Body of pancreas (tissue), 4 donors: Measurements from ENCODE around the gene TTC29. TPM values are rescaled to one million over a fixed set of nuclear protein-coding genes. Genes with fewer than 3 reads are reported as not detected.

Experiments used
- ATAC-seq: fragments of 150-250 bp; one replicate; pipeline ENCODE4 v1.9.1; 2016
- DNase-seq, 4 donors: peaks; one replicate each; pipeline ENCODE4 v3.0.0-alpha.2; 2019
- H3K27ac ChIP-seq, 4 donors: fragments of 200-600 bp; sonication (generic); 1 replicate in 3 of 4; 2 replicates in 1 of 4; pipeline versions ENCODE4 v1.5.1 to v1.6.1; 2016 to 2019; ENCODE audit warnings: mild to moderate bottlenecking in 1 of 4, mixed read lengths in 1 of 4, moderate library complexity in 1 of 4
- H3K27me3 ChIP-seq, 2 donors: fragments of 200-600 bp; sonication (generic); one replicate each; pipeline ENCODE4 v1.6.0; 2016; ENCODE audit warnings: mild to moderate bottlenecking in 1 of 2
- H3K36me3 ChIP-seq, 2 donors: fragments of 200-600 bp; sonication (generic); replicated peaks in 1 of 2; 2 replicates each; pipeline ENCODE4 v1.5.1; 2016; ENCODE audit warnings: low read depth in 2 of 2; ENCODE audit not compliant: insufficient read depth in 1 of 2
- H3K4me1 ChIP-seq: fragments of 200-600 bp; sonication (generic); one replicate; pipeline ENCODE4 v1.6.0; 2016
- H3K4me3 ChIP-seq, 2 donors: fragments of 200-600 bp; sonication (generic); 1 replicate in 1 of 2; 2 replicates in 1 of 2; pipeline ENCODE4 v1.5.1; 2016 to 2019
- H3K9me3 ChIP-seq, 3 donors: fragments of 200-600 bp; sonication (generic); 1 replicate in 2 of 3; 2 replicates in 1 of 3; pipeline ENCODE4 v1.5.1; 2016
- CTCF ChIP-seq, 7 experiments: fragments of 450-650 bp in 4 of 7; fragments of 200-600 bp in 3 of 7; sonication (generic) in 3 of 7; IDR thresholded peaks; one replicate each; pipeline ENCODE4 v1.5.1; 2016 to 2019; ENCODE audit warnings: antibody characterized with exemption in 7 of 7
- POLR2A ChIP-seq, 3 donors: fragments of 450-650 bp; IDR thresholded peaks; one replicate each; pipeline ENCODE4 v1.6.1; 2016; ENCODE audit warnings: antibody characterized with exemption in 3 of 3, mild to moderate bottlenecking in 2 of 3
- WGBS, 2 donors: methylation state at CpG; one replicate each; pipeline ENCODE4 v1.1.5; 2017; 5-methylcytosine and 5-hydroxymethylcytosine counted together
- intact Hi-C: fragments of 100-400 bp; cut with DNase I; formaldehyde crosslinking; loops from one replicate; pipeline ENCODE4 v1.15.1; 2023
- total RNA-seq, 2 donors: library from RNA; depleted of rRNA; stranded (reverse); fragments of >200 nt; gene quantifications; one replicate each; pipeline ENCODE4 v1.1.0, GENCODE V29; 2016

TTC29 gene
- total RNA-seq, 2 donors from 2014 or later: not detected

GRCh38 chr4:146932116-146932515, 13.5 kb downstream of the TTC29 start:
- intact Hi-C loops: no loop called here
- Histone ChIP-seq H3K4me3 (no peak overlapping the region), H3K27me3 (no peaks in the 10 kb centered on the region), H3K4me1 (no peaks in the 10 kb centered on the region), H3K9me3 (no peaks in the 10 kb centered on the region), H3K36me3 (no peaks in the 10 kb centered on the region), H3K27ac (no peak overlapping the region)
- no peak for DNase-seq
- TF ChIP-seq CTCF (IDR thresholded peaks at IDR 0.05) (no peak), POLR2A (IDR thresholded peaks at IDR 0.05) (no peak)
- WGBS, 2 donors: 79 to 88% methylated on average over 1 of the region's 1 CpG
- no peak for ATAC-seq

- TF ChIP-seq CTCF (IDR thresholded peaks at IDR 0.05) (no peak), POLR2A (IDR thresholded peaks at IDR 0.05) (no peak)
- Histone ChIP-seq H3K36me3 (no peaks in the 10 kb centered on the region), H3K4me3 (no peak overlapping the region), H3K9me3 (no peaks in the 10 kb centered on the region), H3K27ac (no peak overlapping the region), H3K27me3 (no peaks in the 10 kb centered on the region), H3K4me1 (no peaks in the 10 kb centered on the region)
- 69 to 90% methylated on average over 2 of the region's 2 CpGs for WGBS, 2 donors
- ATAC-seq (no peak), DNase-seq (no peak)
- intact Hi-C loops: no loop called here
These were observed 15.0 kb downstream of the TTC29 start for GRCh38 chr4:146930673-146931072.

- intact Hi-C loops: no loop called here
- no peaks in the 10 kb centered on the region for H3K9me3 ChIP-seq
These were observed 18.0 kb downstream of the TTC29 start for GRCh38 chr4:146927695-146928094.

GRCh38 chr4:146916479-146917076, 29.1 kb downstream of the TTC29 start:
- no peak for ATAC-seq
- TF ChIP-seq CTCF (IDR thresholded peaks at IDR 0.05) (peak; percentile 24 to 73 (median 62)), POLR2A (IDR thresholded peaks at IDR 0.05) (no peak)
- Histone ChIP-seq H3K4me1 (no peaks in the 10 kb centered on the region), H3K9me3 (no peaks in the 10 kb centered on the region), H3K36me3 (no peaks in the 10 kb centered on the region), H3K4me3 (no peak overlapping the region), H3K27me3 (no peaks in the 10 kb centered on the region), H3K27ac (no peak overlapping the region)
- intact Hi-C loops: no loop called here
- DNase-seq: peak in 1 of 4 donors; percentile 13

More at GRCh38 chr4:146927695-146928094, 18.0 kb downstream of the TTC29 start:
- no peak for DNase-seq
- Histone ChIP-seq H3K36me3 (no peaks in the 10 kb centered on the region), H3K27me3 (no peaks in the 10 kb centered on the region), H3K4me3 (no peak overlapping the region), H3K27ac (no peak overlapping the region), H3K4me1 (no peaks in the 10 kb centered on the region)
- no peak for ATAC-seq
- 58 to 65% methylated on average over 2 of the region's 2 CpGs for WGBS, 2 donors
- no peak for TF ChIP-seq CTCF (IDR thresholded peaks at IDR 0.05)
- no peak for TF ChIP-seq POLR2A (IDR thresholded peaks at IDR 0.05)

GRCh38 chr4:146915132-146915531, 30.5 kb downstream of the TTC29 start:
- H3K4me3 ChIP-seq: no peak overlapping the region
- 21 to 24% methylated on average over 1 of the region's 1 CpG for WGBS, 2 donors
- intact Hi-C loops: no loop called here
- H3K27ac ChIP-seq: no peak overlapping the region
- DNase-seq: no peak
- no peaks in the 10 kb centered on the region for H3K9me3 ChIP-seq
- ATAC-seq: no peak
- no peaks in the 10 kb centered on the region for H3K27me3 ChIP-seq
- TF ChIP-seq CTCF (IDR thresholded peaks at IDR 0.05) (no peak), POLR2A (IDR thresholded peaks at IDR 0.05) (no peak)
- H3K36me3 ChIP-seq: no peaks in the 10 kb centered on the region
- H3K4me1 ChIP-seq: no peaks in the 10 kb centered on the region
